H1 (cell line): Measurements from ENCODE around the gene MTCL3.

ENCODE experiments used
- CTCF ChIA-PET: fragments of 300-600 bp; sonication (Branson Sonifier 250); formaldehyde crosslinking; loops from one replicate; lab custom pipeline; 2021; ENCODE audit not compliant: partially characterized antibody; lab: Charles Lee
- POLR2A ChIA-PET: fragments of 300-600 bp; sonication (Branson Sonifier 250); formaldehyde crosslinking; loops from one replicate; lab custom pipeline; 2021; ENCODE audit warnings: inconsistent platforms; ENCODE audit not compliant: partially characterized antibody; lab: Charles Lee
- DNase-seq, 2 experiments: peaks; one replicate each; pipeline versions ENCODE4 v3.0.0 to v3.0.0-alpha.2; 2010 to 2022; ENCODE audit warnings: low spot score in 2 of 2, low read depth in 1 of 2, mixed read lengths in 1 of 2
- FAIRE-seq: peaks from 2 replicates; lab custom pipeline; 2011; peaks lifted over from hg19 to GRCh38; lab: Jason Lieb, UNC
- H2AFZ ChIP-seq: 2 replicates; pipeline ENCODE4 v1.8.1; 2012; ENCODE audit warnings: low read length, inconsistent platforms
- H2AK5ac ChIP-seq: 2 replicates; pipeline ENCODE4 v1.6.1; 2013; ENCODE audit warnings: low read depth, low read length
- H2BK120ac ChIP-seq: replicated peaks from 2 replicates; pipeline ENCODE3; 2013; ENCODE audit warnings: low read depth, low read length, inconsistent platforms
- H2BK12ac ChIP-seq: 2 replicates; pipeline ENCODE4 v1.6.1; 2013; ENCODE audit warnings: low read depth, low read length
- H2BK15ac ChIP-seq: 2 replicates; pipeline ENCODE4 v1.6.1; 2013; ENCODE audit warnings: low read length
- H2BK20ac ChIP-seq: 2 replicates; pipeline ENCODE4 v1.6.1; 2013; ENCODE audit warnings: low read length
- H2BK5ac ChIP-seq: 2 replicates; pipeline ENCODE4 v1.6.1; 2013; ENCODE audit warnings: low read depth, low read length
- H3K14ac ChIP-seq: 2 replicates; pipeline ENCODE4 v1.6.1; 2013; ENCODE audit warnings: inconsistent platforms; ENCODE audit not compliant: insufficient read length
- H3K18ac ChIP-seq: 2 replicates; pipeline ENCODE4 v1.6.1; 2013; ENCODE audit warnings: low read length; ENCODE audit errors: extremely low read depth
- H3K23ac ChIP-seq: 2 replicates; pipeline ENCODE4 v1.6.1; 2013; ENCODE audit warnings: inconsistent platforms; ENCODE audit not compliant: insufficient read length
- H3K23me2 ChIP-seq: 2 replicates; pipeline ENCODE4 v1.6.1; 2013; ENCODE audit warnings: low read depth, low read length
- H3K27ac ChIP-seq: 2 replicates; pipeline ENCODE4 v1.6.1; 2011; ENCODE audit warnings: low read depth, low read length, inconsistent platforms
- H3K27me3 ChIP-seq, 4 experiments: replicated peaks in 1 of 4; 1 replicate in 1 of 4; 2 replicates in 3 of 4; pipeline versions ENCODE4 v1.6.1 to v1.8.1; 2011 to 2013; ENCODE audit warnings: low read length in 3 of 4, mild to moderate bottlenecking in 3 of 4, inconsistent platforms in 2 of 4, mixed read lengths in 2 of 4, moderate library complexity in 1 of 4; ENCODE audit not compliant: control insufficient read depth in 3 of 4, insufficient read depth in 3 of 4; ENCODE audit errors: extremely low read depth in 1 of 4
- H3K36me3 ChIP-seq, 4 experiments: 2 replicates each; pipeline versions ENCODE4 v1.6.1 to v1.8.1; 2011 to 2013; ENCODE audit warnings: mild to moderate bottlenecking in 4 of 4, low read length in 3 of 4, moderate library complexity in 2 of 4, control low read depth in 1 of 4, inconsistent platforms in 1 of 4; ENCODE audit not compliant: insufficient read depth in 4 of 4, control insufficient read depth in 2 of 4
- H3K4ac ChIP-seq: replicated peaks from 2 replicates; pipeline ENCODE3; 2013; ENCODE audit warnings: low read length, low read depth, mixed read lengths, inconsistent platforms; ENCODE audit not compliant: insufficient read length
- H3K4me1 ChIP-seq, 4 experiments: replicated peaks in 1 of 4; 1 replicate in 1 of 4; 2 replicates in 3 of 4; pipeline versions ENCODE4 v1.6.1 to v1.8.1; 2011 to 2013; ENCODE audit warnings: low read length in 3 of 4, inconsistent platforms in 2 of 4, mixed read lengths in 1 of 4; ENCODE audit not compliant: insufficient read depth in 4 of 4, control insufficient read depth in 3 of 4
- H3K4me2 ChIP-seq, 2 experiments: 2 replicates each; pipeline versions ENCODE4 v1.6.1 to v1.8.1; 2011 to 2013; ENCODE audit warnings: low read depth in 2 of 2, low read length in 2 of 2, control low read depth in 1 of 2, inconsistent platforms in 1 of 2, mild to moderate bottlenecking in 1 of 2; ENCODE audit not compliant: insufficient read depth in 1 of 2
- H3K4me3 ChIP-seq, 4 experiments: fragments of 200-600, 300-600 bp in 1 of 4; sonication (generic), shearing (Covaris generic), sonication (Bioruptor Twin) in 1 of 4; 2 replicates each; pipeline versions ENCODE4 v1.5.1 to v1.8.1; 2011 to 2016; ENCODE audit warnings: low read length in 4 of 4, low read depth in 3 of 4, control low read depth in 2 of 4, inconsistent platforms in 2 of 4, mild to moderate bottlenecking in 2 of 4, mixed read lengths in 1 of 4, moderate library complexity in 1 of 4; ENCODE audit not compliant: insufficient read depth in 2 of 4; ENCODE audit errors: extremely low read depth in 1 of 4
- H3K56ac ChIP-seq: replicated peaks from 2 replicates; pipeline ENCODE3; 2013; ENCODE audit warnings: low read depth, mild to moderate bottlenecking, mixed read lengths, low read length, inconsistent platforms; ENCODE audit not compliant: insufficient read length
- H3K79me1 ChIP-seq: 2 replicates; pipeline ENCODE4 v1.6.1; 2013; ENCODE audit warnings: low read depth, low read length, control low read depth
- H3K79me2 ChIP-seq, 2 experiments: 2 replicates each; pipeline versions ENCODE4 v1.6.1 to v1.8.1; 2012 to 2013; ENCODE audit warnings: low read length in 2 of 2, mild to moderate bottlenecking in 2 of 2, inconsistent platforms in 1 of 2; ENCODE audit not compliant: insufficient read depth in 2 of 2, control insufficient read depth in 1 of 2
- H3K9ac ChIP-seq, 4 experiments: replicated peaks in 1 of 4; 1 replicate in 1 of 4; 2 replicates in 3 of 4; pipeline versions ENCODE4 v1.6.1 to v1.8.1; 2011 to 2013; ENCODE audit warnings: low read depth in 3 of 4, low read length in 3 of 4, control low read depth in 2 of 4, mild to moderate bottlenecking in 2 of 4, moderate library complexity in 2 of 4, inconsistent platforms in 1 of 4; ENCODE audit errors: extremely low read depth in 1 of 4
- H3K9me3 ChIP-seq, 2 experiments: 2 replicates each; pipeline versions ENCODE4 v1.6.1 to v1.8.1; 2012 to 2013; ENCODE audit warnings: mild to moderate bottlenecking in 2 of 2, moderate library complexity in 2 of 2, control low read depth in 1 of 2, inconsistent platforms in 1 of 2, low read depth in 1 of 2, low read length in 1 of 2, mixed read lengths in 1 of 2; ENCODE audit not compliant: insufficient read depth in 2 of 2
- H4K20me1 ChIP-seq, 2 experiments: replicated peaks in 1 of 2; 2 replicates each; pipeline versions ENCODE3 to v1.8.1; 2011 to 2013; ENCODE audit warnings: inconsistent platforms in 2 of 2, low read length in 2 of 2, mild to moderate bottlenecking in 1 of 2; ENCODE audit not compliant: insufficient read depth in 2 of 2, control insufficient read depth in 1 of 2
- H4K5ac ChIP-seq: 2 replicates; pipeline ENCODE4 v1.6.1; 2013; ENCODE audit warnings: low read length, low read depth, mixed read lengths, inconsistent platforms; ENCODE audit not compliant: insufficient read length
- H4K8ac ChIP-seq: 2 replicates; pipeline ENCODE4 v1.8.0; 2013; ENCODE audit warnings: mild to moderate bottlenecking, moderate library complexity, low read length, inconsistent platforms; ENCODE audit not compliant: insufficient read depth; ENCODE audit errors: extremely low read depth
- H4K91ac ChIP-seq: replicated peaks from 2 replicates; pipeline ENCODE3; 2013; ENCODE audit warnings: low read length, mixed read lengths, inconsistent platforms; ENCODE audit not compliant: insufficient read length
- ATF3 ChIP-seq: IDR thresholded peaks from 2 replicates; pipeline ENCODE4 v1.6.1; 2011; ENCODE audit warnings: low read depth, mild to moderate bottlenecking, low read length; ENCODE audit not compliant: insufficient read depth
- CREB1 ChIP-seq: IDR thresholded peaks from 2 replicates; pipeline ENCODE4 v1.6.1; 2012; ENCODE audit warnings: inconsistent platforms
- HDAC2 ChIP-seq, 2 experiments: fragments of 300-600 bp in 1 of 2; sonication (generic) in 1 of 2; IDR thresholded peaks; 2 replicates each; pipeline ENCODE4 v1.6.1; 2011 to 2012; ENCODE audit warnings: low read depth in 2 of 2, low read length in 2 of 2, mild to moderate bottlenecking in 2 of 2, moderate library complexity in 2 of 2, borderline replicate concordance in 1 of 2, inconsistent platforms in 1 of 2
- KDM5A ChIP-seq: fragments of 200-600 bp; IDR thresholded peaks from 2 replicates; pipeline ENCODE4 v1.7.1; 2012; ENCODE audit warnings: mild to moderate bottlenecking, low read length, inconsistent platforms, mixed read lengths
- MAX ChIP-seq: IDR thresholded peaks from 2 replicates; pipeline ENCODE4 v1.6.1; 2012; ENCODE audit warnings: inconsistent platforms
- POLR2AphosphoS5 ChIP-seq: IDR thresholded peaks from 2 replicates; pipeline ENCODE4 v1.6.1; 2011; ENCODE audit warnings: low read depth, low read length
- SAP30 ChIP-seq: fragments of 300-600 bp; sonication (generic); IDR thresholded peaks from 2 replicates; pipeline ENCODE4 v1.7.1; 2012; ENCODE audit warnings: low read length, moderate library complexity, mild to moderate bottlenecking, inconsistent platforms; ENCODE audit not compliant: insufficient read depth, insufficient replicate concordance
- ZNF274 ChIP-seq: IDR thresholded peaks from 2 replicates; pipeline ENCODE4 v1.7.0; 2012; ENCODE audit warnings: low read length, borderline replicate concordance; ENCODE audit errors: extremely low read depth

MTCL3 gene

GRCh38 chr6:127513425-127513824 lies 5.7 kb downstream of the MTCL3 start:
- H3K56ac ChIP-seq = no peak overlapping the region
- DNase-seq = no peak
- H3K4ac ChIP-seq = no peak overlapping the region
- peaks cover 0 to 13% (median 11%) of the 10 kb centered on the region in 4 experiments; a peak in 5 of 7 replicates for H3K27me3 ChIP-seq
- TF ChIP-seq HDAC2 (IDR thresholded peaks at IDR 0.05; ENCODE audit: borderline replicate concordance in 1 of 2, low read depth in 2 of 2, low read length in 2 of 2) (no peak), MAX (no peak), CREB1 (no peak), KDM5A (no peak), ZNF274 (no peak), POLR2AphosphoS5 (no peak), ATF3 (no peak), SAP30 (no peak)
- TF ChIP-seq, all 59 proteins: peak for 0
- Histone ChIP-seq H4K91ac (no peak overlapping the region), H2AK5ac (no peak overlapping the region), H2AFZ (no peak overlapping the region), H4K20me1 (peaks cover 5 to 15% of the 10 kb centered on the region in 2 experiments), H4K5ac (no peak overlapping the region), H3K4me3 (no peak overlapping the region), H2BK20ac (no peak overlapping the region), H3K18ac (no peak overlapping the region), H3K79me1 (no peaks in the 10 kb centered on the region), H3K4me1 (peaks cover 0 to 5% (median 3%) of the 10 kb centered on the region in 4 experiments; a peak in 4 of 7 replicates), H3K23me2 (peaks cover 17% of the 10 kb centered on the region; the same call in 1 of the 2 replicates), H3K23ac (no peak overlapping the region), H3K4me2 (no peak overlapping the region; a peak in 1 of 4 replicates), H3K27ac (no peak overlapping the region), H2BK5ac (no peak overlapping the region), H2BK12ac (no peak overlapping the region), H3K36me3 (peaks cover 0 to 37% (median 9%) of the 10 kb centered on the region in 4 experiments; a peak in 5 of 8 replicates), H3K79me2 (peaks cover 0 to 9% of the 10 kb centered on the region in 2 experiments; a peak in 2 of 4 replicates), H4K8ac (no peak overlapping the region), H2BK15ac (no peak overlapping the region), H3K9me3 (no peaks in the 10 kb centered on the region), H2BK120ac (no peak overlapping the region), H3K14ac (no peak overlapping the region), H3K9ac (no peak overlapping the region)
- ChIA-PET CTCF (interaction anchor here (0.7 to 11.2 kb wide), 9 partner anchors 11 to 258 kb away, joined by 3 to 221 read pairs (median 31); partner anchors contain the start of gene KIAA0408), POLR2A (interaction anchor here (1.4 to 4.3 kb wide), 3 partner anchors 16 to 47 kb away, joined by 3 to 34 read pairs (median 12); no protein-coding TSS in a partner anchor)
- FAIRE-seq = no peak
